Fibroblast of skin of right biceps (primary cell): Measurements from ENCODE around the gene WBP4.
A peak's percentile ranks its signal among the peaks of the same experiment; 100 is the strongest.

Source experiments
- DNase-seq: peaks from one replicate; pipeline ENCODE4 v3.0.0-alpha.2; 2013

WBP4 gene

GRCh38 chr13:41049480-41050440 lies 11.5 kb upstream of the WBP4 start:
- peak; percentile 2 for DNase-seq

- DNase-seq = no peak
These were observed 8.9 kb upstream of the WBP4 start for GRCh38 chr13:41052441-41052840.

GRCh38 chr13:41053384-41053826 lies 7.9 kb upstream of the WBP4 start:
- peak; percentile 41 for DNase-seq

GRCh38 chr13:41054212-41054877 lies 7.0 kb upstream of the WBP4 start:
- peak; percentile 67 for DNase-seq

- DNase-seq = no peak
These were observed 6.2 kb upstream of the WBP4 start for GRCh38 chr13:41054919-41055619.

GRCh38 chr13:41056194-41056593 lies 5.1 kb upstream of the WBP4 start:
- no peak for DNase-seq

GRCh38 chr13:41056826-41057711 lies 4.2 kb upstream of the WBP4 start:
- DNase-seq = no peak

- DNase-seq = no peak
These were observed 2.8 kb upstream of the WBP4 start for GRCh38 chr13:41058295-41059070.

GRCh38 chr13:41059456-41060081 lies 1.7 kb upstream of the WBP4 start:
- DNase-seq = no peak

- peak; percentile 95 for DNase-seq
These were observed 1.1 kb upstream of the WBP4 start for GRCh38 chr13:41060082-41060723.

- peak; percentile 88 for DNase-seq
These were observed 610 bp upstream of the WBP4 start for GRCh38 chr13:41060724-41061074.

GRCh38 chr13:41061914-41062837 lies 867 bp downstream of the WBP4 start:
- DNase-seq = peak; percentile 66

GRCh38 chr13:41064493-41064892 lies 3.2 kb downstream of the WBP4 start:
- DNase-seq = peak; percentile 84

- peak; percentile 51 for DNase-seq
These were observed 3.8 kb downstream of the WBP4 start for GRCh38 chr13:41065078-41065477.

- no peak for DNase-seq
These were observed 13.2 kb downstream of the WBP4 start for GRCh38 chr13:41074523-41074922.

GRCh38 chr13:41075034-41075433 lies 13.7 kb downstream of the WBP4 start:
- DNase-seq = peak; percentile 33

- no peak for DNase-seq
These were observed 14.2 kb downstream of the WBP4 start for GRCh38 chr13:41075485-41075884.

- no peak for DNase-seq
These were observed 16.2 kb downstream of the WBP4 start for GRCh38 chr13:41077475-41077874.

- DNase-seq = no peak
These were observed 18.4 kb downstream of the WBP4 start for GRCh38 chr13:41079725-41080124.
